A204.1 (cell line): ENCODE data around the gene APIP.
A peak's percentile ranks its signal among the peaks of the same experiment; 100 is the strongest.
"Not testable (repeated sequence)": the region's sequence is repeated elsewhere in the genome, so short reads cannot be mapped to it uniquely, and the experiment has no call there.

ENCODE experiments used
- FAIRE-seq: peaks from 2 replicates; lab custom pipeline; 2012; peaks lifted over from hg19 to GRCh38; lab: Jason Lieb, UNC

The APIP gene

GRCh38 chr11:34926101-34926830 is 10.1 kb upstream of the APIP start:
- peak; percentile 95 for FAIRE-seq

GRCh38 chr11:34924714-34925113 is 8.5 kb upstream of the APIP start:
- FAIRE-seq, result no peak

DNA sequence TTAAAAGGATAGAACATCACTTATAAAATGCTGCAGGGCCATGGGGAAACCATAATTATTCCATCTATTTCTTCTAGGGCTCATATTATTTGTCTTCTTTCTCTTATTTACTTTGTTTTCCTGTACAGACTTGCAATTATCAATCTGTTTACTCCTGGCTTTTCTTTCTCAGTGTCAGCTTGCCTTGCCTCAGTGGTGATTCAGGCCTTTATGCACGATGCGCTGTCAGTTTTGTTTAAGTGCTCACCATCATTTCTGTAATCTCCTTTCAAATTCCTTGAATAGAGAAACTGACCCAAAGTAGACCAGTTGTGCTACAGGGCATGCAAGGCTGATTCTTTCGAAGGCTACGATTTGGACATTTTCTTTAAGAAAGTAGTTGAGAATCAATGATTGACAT is 5.0 kb upstream of the APIP start:
- FAIRE-seq, result no peak

DNA sequence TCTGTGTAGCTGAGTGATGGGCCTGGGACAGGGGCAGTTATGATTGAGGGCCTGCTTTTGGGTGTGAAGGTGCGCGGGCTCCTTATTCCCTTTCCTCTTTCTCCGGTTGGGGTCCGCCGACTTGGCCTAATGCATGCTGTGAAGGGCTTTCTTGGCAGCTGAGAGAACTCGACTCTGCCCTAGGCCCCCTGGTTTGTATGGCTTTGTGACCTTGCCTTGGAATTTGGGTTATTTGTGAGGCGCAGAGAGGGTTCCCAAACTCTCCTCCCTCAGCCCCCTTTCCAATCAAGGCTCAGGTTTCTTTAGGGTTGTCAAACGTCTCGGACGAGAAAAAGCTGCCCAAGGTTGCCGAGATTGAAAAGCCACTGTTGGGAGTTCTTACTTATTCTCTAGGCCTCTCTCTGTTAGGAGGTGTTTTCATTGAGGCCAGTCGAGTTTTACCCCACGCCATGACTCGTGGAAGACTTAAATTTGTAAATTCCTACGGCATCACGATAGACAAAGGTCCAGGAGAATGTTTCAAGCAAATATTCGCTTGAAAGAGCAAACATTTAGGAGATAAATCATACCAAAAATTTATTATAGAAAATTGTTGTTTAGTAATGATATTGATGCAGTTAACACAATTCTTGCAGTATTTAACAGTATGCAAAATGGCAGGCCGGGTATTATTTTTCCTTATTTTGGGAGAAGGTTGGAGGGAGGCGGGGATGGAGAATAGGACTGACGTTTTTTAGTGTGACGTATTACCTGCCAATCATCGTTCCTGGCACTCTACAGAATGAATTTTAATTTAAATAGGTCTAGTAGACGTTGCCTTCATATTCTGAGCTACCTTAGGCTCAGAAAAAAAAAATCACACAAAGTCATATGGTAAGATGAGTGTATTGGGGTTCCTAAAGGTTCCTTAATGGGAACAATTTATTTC is 928 bp upstream of the APIP start:
- FAIRE-seq, result no peak

GRCh38 chr11:34915136-34916014 is 804 bp downstream of the APIP start:
- FAIRE-seq, result no peak

- FAIRE-seq, result not testable (repeated sequence)
Observed at GRCh38 chr11:34913556-34913955, 2.6 kb downstream of the APIP start.

GRCh38 chr11:34911676-34912075 is 4.5 kb downstream of the APIP start:
- no peak for FAIRE-seq

- no peak for FAIRE-seq
Observed at GRCh38 chr11:34910817-34911216, 5.4 kb downstream of the APIP start.

DNA sequence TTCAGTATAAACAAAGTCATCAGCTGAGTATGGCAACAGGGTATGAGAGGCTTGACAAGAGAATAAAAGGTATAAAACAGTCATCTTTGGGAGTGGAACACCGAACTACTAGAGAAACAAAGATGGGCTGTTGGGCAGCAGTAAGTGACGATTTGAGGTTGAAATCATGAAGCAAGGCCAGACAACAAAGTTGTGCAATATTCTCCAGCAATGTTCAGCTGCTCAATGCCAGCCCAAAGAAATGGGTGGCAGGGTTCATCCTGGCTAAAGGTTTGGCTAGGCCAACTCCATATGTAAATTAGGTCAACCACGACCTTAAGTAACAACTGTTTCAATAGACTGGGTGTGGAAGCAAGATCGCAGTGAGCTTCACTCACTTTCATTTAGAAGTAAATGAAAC is 6.2 kb downstream of the APIP start:
- FAIRE-seq, result no peak

GRCh38 chr11:34909415-34909814 is 6.8 kb downstream of the APIP start:
- FAIRE-seq, result no peak

GRCh38 chr11:34907934-34908593 is 8.1 kb downstream of the APIP start:
- no peak for FAIRE-seq

DNA sequence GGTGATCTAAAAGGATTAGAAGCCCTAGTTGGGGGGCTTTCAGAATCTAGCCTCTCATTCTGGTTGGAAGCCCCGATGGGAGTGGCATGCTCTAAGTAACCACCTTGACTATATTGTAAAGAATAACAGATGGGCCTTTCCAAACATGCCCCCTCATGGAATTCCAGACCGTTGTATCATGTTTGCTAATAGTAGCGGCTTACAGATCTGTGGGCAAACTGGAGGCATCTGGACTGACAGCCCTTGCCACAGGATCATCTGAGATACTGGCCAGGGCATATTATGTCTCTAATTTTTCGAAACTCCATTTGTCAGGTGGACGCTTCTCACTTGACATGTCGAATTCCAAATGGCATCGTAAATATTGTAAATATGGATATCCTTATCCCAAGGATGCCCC is 10.5 kb downstream of the APIP start:
- no peak for FAIRE-seq

DNA sequence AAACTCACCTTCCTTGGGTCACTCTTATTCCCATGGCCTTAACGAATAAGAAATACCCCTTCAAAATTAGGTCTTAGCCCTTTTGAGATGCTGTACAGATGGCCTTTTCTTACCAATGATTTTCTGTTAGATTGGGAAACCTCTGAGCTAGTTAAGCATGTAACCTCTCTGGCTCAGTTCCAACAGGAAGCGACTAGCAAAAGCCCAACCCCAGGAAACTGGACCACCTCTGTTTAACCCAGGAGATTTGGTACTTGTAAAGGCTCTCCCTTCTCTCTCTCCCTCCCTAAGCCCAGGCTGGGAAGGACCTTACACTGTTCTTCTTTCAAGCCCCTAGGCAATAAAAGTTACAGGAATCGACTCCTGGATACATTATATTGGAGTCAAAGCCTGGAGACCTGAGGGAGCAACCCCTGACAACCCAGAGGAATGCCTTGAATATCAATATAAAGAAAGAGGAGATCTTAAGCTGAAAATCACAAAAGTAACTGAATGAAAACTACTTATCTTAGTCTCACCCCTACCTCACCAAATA is 11.7 kb downstream of the APIP start:
- no peak for FAIRE-seq

- no peak for FAIRE-seq
Observed at GRCh38 chr11:34899633-34900016, 16.6 kb downstream of the APIP start.

GRCh38 chr11:34898474-34898873 is 17.7 kb downstream of the APIP start:
- no peak for FAIRE-seq

GRCh38 chr11:34897171-34897870 is 18.9 kb downstream of the APIP start:
- no peak for FAIRE-seq

GRCh38 chr11:34896191-34896590 is 20.0 kb downstream of the APIP start:
- not testable (repeated sequence) for FAIRE-seq

DNA sequence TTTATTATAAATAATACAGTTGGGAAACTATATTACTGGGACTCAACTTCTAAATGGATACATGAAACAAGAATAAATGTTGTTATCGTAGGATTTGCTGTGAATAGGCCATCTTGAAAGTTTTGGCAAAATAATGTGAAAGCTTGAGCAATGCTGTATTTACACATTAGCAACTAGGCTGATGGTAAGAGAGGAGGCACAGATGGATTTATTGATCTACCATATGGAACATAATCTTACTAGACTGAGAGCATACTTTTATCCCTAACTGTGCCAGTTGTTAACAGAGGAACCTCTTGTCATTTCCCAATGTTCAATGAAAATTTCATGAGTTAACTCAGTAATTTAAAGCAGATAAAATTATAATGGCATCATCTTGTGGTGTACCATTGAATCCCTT is 22.8 kb downstream of the APIP start:
- FAIRE-seq, result no peak

DNA sequence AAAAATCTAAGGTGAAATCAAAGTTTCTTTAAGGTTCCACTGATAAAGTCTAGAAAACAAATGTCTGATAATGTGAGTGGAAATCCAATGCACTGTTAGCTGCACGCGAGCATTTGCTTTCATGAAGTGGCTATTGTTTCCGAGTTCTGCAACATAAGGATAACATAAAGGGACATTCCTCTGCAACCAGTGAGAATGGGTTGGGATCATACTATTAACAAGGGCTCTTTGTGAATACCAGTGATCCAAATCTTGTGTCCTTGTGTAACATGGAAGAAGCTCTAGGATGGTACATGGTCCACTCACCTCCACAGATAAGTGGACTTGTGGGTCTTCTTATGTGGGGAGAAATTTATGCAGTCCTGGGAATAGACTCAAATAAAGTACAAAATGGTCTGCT is 24.6 kb downstream of the APIP start:
- no peak for FAIRE-seq

DNA sequence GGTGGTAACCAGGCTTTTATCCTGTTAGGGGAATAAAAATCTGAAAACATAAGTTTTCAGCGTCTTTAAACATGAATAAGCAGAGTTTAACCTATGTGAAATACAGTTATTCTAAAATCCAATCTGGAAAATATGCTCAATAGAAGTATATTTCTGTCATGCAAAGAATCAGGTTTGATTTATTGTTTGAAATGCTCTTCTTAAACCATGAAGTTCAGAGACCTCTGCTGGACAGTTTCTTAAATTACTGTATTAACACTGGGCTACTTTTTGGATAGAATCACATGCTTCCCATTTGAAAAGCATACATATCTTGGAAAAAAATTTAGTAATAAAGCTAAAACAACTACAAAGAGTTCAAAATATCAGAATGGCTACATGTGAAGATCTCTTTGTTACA is 25.4 kb downstream of the APIP start:
- FAIRE-seq, result peak; percentile 97

- peak; percentile 90 for FAIRE-seq
Observed at GRCh38 chr11:34890089-34890488, 26.1 kb downstream of the APIP start.
